ENCODE results near the gene KRT83. TPM values are rescaled to one million over a fixed set of nuclear protein-coding genes. Genes with fewer than 3 reads are reported as not detected.

KRT83 gene
- total and polyA plus RNA-seq, 4 experiments from 2014 or later, result not detected

DNA sequence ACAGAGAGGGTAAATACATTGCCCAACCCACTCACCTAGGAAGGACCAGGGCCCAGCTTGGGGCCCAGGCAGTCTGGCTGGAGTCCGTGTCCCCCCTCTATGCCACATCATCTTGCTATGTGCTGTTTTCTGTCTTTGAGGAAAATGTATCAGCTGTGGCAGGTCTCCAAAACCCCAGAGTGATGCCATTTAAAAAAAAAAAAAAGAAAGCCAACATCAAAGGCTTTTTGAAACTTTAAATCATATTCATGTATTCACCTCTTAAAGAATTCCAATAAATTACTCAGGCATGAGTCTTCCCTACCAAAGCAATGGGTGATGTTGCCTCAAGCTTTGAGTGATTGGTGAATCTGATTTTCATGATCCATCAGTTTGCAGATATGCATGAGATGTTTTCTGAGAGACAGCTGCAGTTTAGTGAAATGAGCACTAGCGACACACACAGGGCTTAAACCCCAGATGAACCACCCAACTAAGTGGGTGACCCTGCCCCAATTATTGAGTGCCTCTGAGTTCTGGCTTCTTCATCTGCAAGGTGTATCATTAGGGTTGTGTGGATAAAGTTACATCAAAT, 35.9 kb downstream of the KRT83 start:
- Mint-ChIP-seq H3K4me3 (no peak overlapping the region), H3K36me3 (no peaks in the 10 kb centered on the region), H3K9me3 (no peaks in the 10 kb centered on the region), H3K27ac (no peak overlapping the region), H3K4me1 (peaks cover 0 to 2% (median 0%) of the 10 kb centered on the region in 4 donors), H3K27me3 (peaks cover 2 to 10% of the 10 kb centered on the region in 2 donors)
- no peaks in the 10 kb centered on the region for H3K36me3 ChIP-seq (ENCODE audit: insufficient read depth, low read length)
- no peaks in the 10 kb centered on the region for H3K27me3 ChIP-seq (ENCODE audit: insufficient read depth, low read length)
- no peak overlapping the region for H3K4me3 ChIP-seq (ENCODE audit: low read length in 2 of 2)
- H3K4me1 ChIP-seq (ENCODE audit: insufficient read depth, low read length), result no peaks in the 10 kb centered on the region
- ChIA-PET POLR2A (ENCODE audit: partially characterized antibody) (no interaction called here), CTCF (ENCODE audit: partially characterized antibody) (interaction anchor here (0.7 to 1.5 kb wide), 3 partner anchors 10 to 42 kb away, joined by 3 to 5 read pairs (median 4); partner anchors contain the start of gene KRT86)
- no peaks in the 10 kb centered on the region for H3K9me3 ChIP-seq (ENCODE audit: control insufficient read depth in 1 of 2, low read length in 2 of 2)
- intact Hi-C loops (cut with micrococcal nuclease), result no loop called here
- H3K27ac ChIP-seq (ENCODE audit: low read depth, low read length), result no peak overlapping the region
- DNase-seq, result no peak

DNA sequence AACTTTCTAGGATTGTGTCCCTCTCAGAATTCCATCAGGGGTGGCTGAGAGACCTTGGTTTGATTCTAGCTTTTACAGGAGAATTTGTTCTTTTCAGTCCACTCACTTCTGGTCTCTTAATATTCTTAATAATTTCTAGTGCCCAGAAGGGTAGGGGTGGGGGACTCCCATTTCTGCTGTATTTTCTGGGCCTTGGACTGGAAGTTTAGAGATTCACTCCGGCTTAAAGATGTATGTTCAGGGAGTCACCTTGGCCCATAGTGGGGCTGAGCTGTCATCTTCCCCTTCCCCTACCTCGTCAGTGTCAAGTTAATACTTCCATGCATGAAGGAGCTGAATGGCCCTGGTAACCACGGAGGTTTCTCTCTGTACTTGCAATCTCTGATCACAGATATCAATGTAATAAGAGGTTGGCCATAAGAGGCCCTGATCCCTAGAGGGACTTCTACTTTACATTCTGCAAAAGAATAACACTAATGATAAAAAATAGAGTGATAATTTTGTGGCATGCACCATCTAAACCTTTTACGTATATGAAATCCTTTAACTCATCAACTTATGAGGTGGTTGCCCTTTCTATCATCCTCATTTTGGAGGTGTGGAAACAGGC, 36.5 kb downstream of the KRT83 start:
- no peaks in the 10 kb centered on the region for H3K9me3 ChIP-seq (ENCODE audit: control insufficient read depth in 1 of 2, low read length in 2 of 2)
- no peaks in the 10 kb centered on the region for H3K27me3 ChIP-seq (ENCODE audit: insufficient read depth, low read length)
- no peak for DNase-seq
- H3K27ac ChIP-seq (ENCODE audit: low read depth, low read length), result no peak overlapping the region
- ChIA-PET CTCF (ENCODE audit: partially characterized antibody) (interaction anchor here (0.6 to 1.5 kb wide), 5 partner anchors 10 to 43 kb away, joined by 3 to 5 read pairs (median 4); partner anchors contain the start of gene KRT86), POLR2A (ENCODE audit: partially characterized antibody) (no interaction called here)
- Mint-ChIP-seq H3K9me3 (no peaks in the 10 kb centered on the region), H3K36me3 (no peaks in the 10 kb centered on the region), H3K4me3 (no peak overlapping the region), H3K4me1 (peaks cover 0 to 2% (median 0%) of the 10 kb centered on the region in 4 donors), H3K27ac (no peak overlapping the region), H3K27me3 (peaks cover 2 to 10% of the 10 kb centered on the region in 2 donors)
- no peak overlapping the region for H3K4me3 ChIP-seq (ENCODE audit: low read length in 2 of 2)
- H3K36me3 ChIP-seq (ENCODE audit: insufficient read depth, low read length), result no peaks in the 10 kb centered on the region
- H3K4me1 ChIP-seq (ENCODE audit: insufficient read depth, low read length), result no peaks in the 10 kb centered on the region
- intact Hi-C loops (cut with micrococcal nuclease), result no loop called here

DNA sequence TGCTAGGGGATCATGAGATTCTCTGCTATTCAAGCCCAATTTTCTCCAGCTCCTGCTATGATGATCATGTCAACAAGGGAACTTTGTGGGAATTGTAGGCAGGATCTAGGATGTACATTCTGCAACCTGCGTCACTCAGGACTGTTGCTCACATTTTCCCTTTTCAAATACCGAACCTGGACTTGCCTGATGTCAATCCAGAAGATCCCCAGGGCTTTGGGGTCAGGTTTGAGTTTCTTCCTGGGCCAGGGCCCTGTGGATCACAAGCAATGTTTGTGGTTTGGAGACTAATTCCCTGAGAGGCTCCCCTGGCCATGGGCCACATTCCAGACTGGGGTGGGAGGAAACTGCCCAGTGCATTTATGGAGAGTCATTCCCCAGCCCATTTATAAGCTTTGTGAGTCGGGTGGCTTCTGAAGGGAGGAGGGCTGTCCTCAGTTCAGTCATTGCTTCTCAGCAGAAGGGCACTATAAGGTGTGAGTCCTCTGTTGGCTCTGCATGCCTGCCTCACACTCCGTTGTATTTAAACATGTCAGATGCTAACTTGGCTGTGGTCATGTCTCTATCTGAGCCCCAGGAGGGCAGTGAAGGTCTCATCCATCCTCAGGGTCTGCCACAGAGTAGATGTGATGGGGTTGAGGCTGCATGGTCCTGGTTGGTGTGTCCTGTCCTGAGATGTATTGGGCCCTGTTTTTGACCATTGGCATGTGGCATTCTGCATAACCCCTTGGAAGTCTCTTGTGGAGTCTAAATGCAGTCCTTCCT, 40.2 kb downstream of the KRT83 start:
- Mint-ChIP-seq H3K9me3 (no peaks in the 10 kb centered on the region), H3K4me1 (peaks cover 3 to 5% (median 3%) of the 10 kb centered on the region in 4 donors), H3K36me3 (no peaks in the 10 kb centered on the region), H3K27ac (no peak overlapping the region), H3K4me3 (no peak overlapping the region), H3K27me3 (peaks cover 8 to 15% of the 10 kb centered on the region in 2 donors)
- intact Hi-C loops (cut with micrococcal nuclease), result no loop called here
- no peaks in the 10 kb centered on the region for H3K27me3 ChIP-seq (ENCODE audit: insufficient read depth, low read length)
- no peak overlapping the region for H3K4me3 ChIP-seq (ENCODE audit: low read length in 2 of 2)
- no peak for DNase-seq
- POLR2A ChIA-PET (ENCODE audit: partially characterized antibody), result no interaction called here
- CTCF ChIA-PET (ENCODE audit: partially characterized antibody), result interaction anchor here (0.6 to 7.5 kb wide), 9 partner anchors 13 to 126 kb away, joined by 3 to 77 read pairs (median 20); no protein-coding TSS in a partner anchor
- no peaks in the 10 kb centered on the region for H3K4me1 ChIP-seq (ENCODE audit: insufficient read depth, low read length)
- H3K9me3 ChIP-seq (ENCODE audit: control insufficient read depth in 1 of 2, low read length in 2 of 2), result no peaks in the 10 kb centered on the region
- no peaks in the 10 kb centered on the region for H3K36me3 ChIP-seq (ENCODE audit: insufficient read depth, low read length)
- no peak overlapping the region for H3K27ac ChIP-seq (ENCODE audit: low read depth, low read length)

DNA sequence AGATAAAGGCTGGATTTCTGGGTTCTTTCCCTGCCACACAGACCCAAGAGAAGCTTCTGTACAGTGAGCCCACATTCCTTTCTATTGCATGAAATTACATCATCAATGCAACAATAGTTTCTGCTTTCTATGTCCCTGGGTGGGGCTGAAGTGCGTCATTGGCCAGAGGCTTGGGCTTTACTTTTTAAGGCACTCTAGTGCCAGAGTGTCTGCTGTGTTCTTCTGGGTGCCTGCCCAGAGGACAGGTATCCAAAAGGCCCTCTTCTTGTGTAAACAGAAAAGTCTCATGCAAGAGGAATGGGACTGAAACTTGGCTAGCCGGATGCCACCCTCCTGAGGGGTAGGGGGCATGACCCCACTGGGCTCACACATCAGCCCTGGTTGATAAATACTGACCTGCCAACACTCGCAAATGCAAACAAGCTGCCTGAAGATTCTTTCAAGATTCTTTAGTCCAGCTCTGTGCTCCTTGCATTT, 40.8 kb downstream of the KRT83 start:
- Mint-ChIP-seq H3K27me3 (peaks cover 8 to 13% of the 10 kb centered on the region in 2 donors), H3K36me3 (no peaks in the 10 kb centered on the region), H3K4me1 (peaks cover 3 to 5% (median 3%) of the 10 kb centered on the region in 4 donors), H3K27ac (no peak overlapping the region), H3K4me3 (no peak overlapping the region), H3K9me3 (no peaks in the 10 kb centered on the region)
- DNase-seq, result no peak
- no peaks in the 10 kb centered on the region for H3K36me3 ChIP-seq (ENCODE audit: insufficient read depth, low read length)
- intact Hi-C loops (cut with micrococcal nuclease), result no loop called here
- no peaks in the 10 kb centered on the region for H3K9me3 ChIP-seq (ENCODE audit: control insufficient read depth in 1 of 2, low read length in 2 of 2)
- H3K4me1 ChIP-seq (ENCODE audit: insufficient read depth, low read length), result no peaks in the 10 kb centered on the region
- ChIA-PET POLR2A (ENCODE audit: partially characterized antibody) (no interaction called here), CTCF (ENCODE audit: partially characterized antibody) (interaction anchor here (0.6 to 7.5 kb wide), 9 partner anchors 12 to 125 kb away, joined by 3 to 77 read pairs (median 20); no protein-coding TSS in a partner anchor)
- no peak overlapping the region for H3K4me3 ChIP-seq (ENCODE audit: low read length in 2 of 2)
- no peaks in the 10 kb centered on the region for H3K27me3 ChIP-seq (ENCODE audit: insufficient read depth, low read length)
- no peak overlapping the region for H3K27ac ChIP-seq (ENCODE audit: low read depth, low read length)

DNA sequence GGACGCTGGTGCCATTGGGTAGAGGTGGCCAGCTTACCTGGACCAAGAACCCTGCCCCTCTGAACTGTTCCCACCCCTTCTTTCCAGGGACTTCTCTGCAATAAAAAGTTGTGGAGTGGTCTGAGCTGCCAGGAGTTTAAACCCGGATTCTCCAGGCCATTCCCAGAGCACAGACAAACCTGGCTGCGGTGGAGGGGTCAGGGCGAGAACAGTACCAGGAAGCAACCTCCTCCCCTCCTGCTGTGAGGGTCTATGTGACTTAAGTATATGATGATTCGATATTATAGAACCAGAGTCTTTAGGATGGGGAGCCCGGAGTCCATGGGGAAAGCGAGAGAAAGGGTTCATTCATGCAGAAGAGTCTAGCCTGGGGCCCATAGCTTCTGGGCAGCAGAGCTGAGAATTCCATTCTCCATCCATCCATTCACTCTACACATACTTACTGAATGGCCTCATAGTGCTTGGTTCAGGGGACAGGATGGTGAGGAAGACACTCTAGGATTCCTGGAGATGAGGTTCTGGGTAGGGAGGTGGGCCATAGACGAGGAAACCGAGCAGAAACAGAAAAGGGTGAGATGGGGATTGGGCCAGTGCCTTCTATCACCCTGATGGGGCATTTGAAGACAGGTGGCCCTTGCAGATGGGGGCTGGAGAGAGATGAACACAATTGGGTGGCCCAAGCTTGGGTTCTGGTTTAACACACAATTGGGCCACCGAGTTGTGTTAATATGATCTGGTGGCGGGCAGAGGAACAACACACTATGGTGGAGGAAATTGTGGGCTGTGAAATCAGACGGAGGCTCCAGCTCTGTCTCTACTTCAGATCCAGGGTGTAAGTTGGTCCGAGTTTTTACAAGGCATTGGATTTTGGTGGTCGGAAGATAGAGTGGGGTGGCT, 41.5 kb downstream of the KRT83 start:
- Mint-ChIP-seq H3K27ac (no peak overlapping the region), H3K4me3 (peak overlapping the region in 1 of 8 donors; percentile 17), H3K36me3 (no peaks in the 10 kb centered on the region), H3K4me1 (peaks cover 3 to 5% (median 3%) of the 10 kb centered on the region in 4 donors), H3K27me3 (peaks cover 8 to 13% of the 10 kb centered on the region in 2 donors), H3K9me3 (no peaks in the 10 kb centered on the region)
- intact Hi-C loops (cut with micrococcal nuclease), result loop anchor here (2.0 to 5.0 kb wide), 2 partner anchors 48 to 123 kb away; no protein-coding TSS in a partner anchor
- H3K4me1 ChIP-seq (ENCODE audit: insufficient read depth, low read length), result no peaks in the 10 kb centered on the region
- H3K27ac ChIP-seq (ENCODE audit: low read depth, low read length), result no peak overlapping the region
- no peak overlapping the region for H3K4me3 ChIP-seq (ENCODE audit: low read length in 2 of 2)
- DNase-seq, result no peak
- no peaks in the 10 kb centered on the region for H3K36me3 ChIP-seq (ENCODE audit: insufficient read depth, low read length)
- ChIA-PET POLR2A (ENCODE audit: partially characterized antibody) (no interaction called here), CTCF (ENCODE audit: partially characterized antibody) (interaction anchor here (0.6 to 7.5 kb wide), 32 partner anchors 12 to 137 kb away, joined by 3 to 77 read pairs (median 4); partner anchors contain the start of genes KRT80 and KRT83)
- H3K27me3 ChIP-seq (ENCODE audit: insufficient read depth, low read length), result no peaks in the 10 kb centered on the region
- no peaks in the 10 kb centered on the region for H3K9me3 ChIP-seq (ENCODE audit: control insufficient read depth in 1 of 2, low read length in 2 of 2)

DNA sequence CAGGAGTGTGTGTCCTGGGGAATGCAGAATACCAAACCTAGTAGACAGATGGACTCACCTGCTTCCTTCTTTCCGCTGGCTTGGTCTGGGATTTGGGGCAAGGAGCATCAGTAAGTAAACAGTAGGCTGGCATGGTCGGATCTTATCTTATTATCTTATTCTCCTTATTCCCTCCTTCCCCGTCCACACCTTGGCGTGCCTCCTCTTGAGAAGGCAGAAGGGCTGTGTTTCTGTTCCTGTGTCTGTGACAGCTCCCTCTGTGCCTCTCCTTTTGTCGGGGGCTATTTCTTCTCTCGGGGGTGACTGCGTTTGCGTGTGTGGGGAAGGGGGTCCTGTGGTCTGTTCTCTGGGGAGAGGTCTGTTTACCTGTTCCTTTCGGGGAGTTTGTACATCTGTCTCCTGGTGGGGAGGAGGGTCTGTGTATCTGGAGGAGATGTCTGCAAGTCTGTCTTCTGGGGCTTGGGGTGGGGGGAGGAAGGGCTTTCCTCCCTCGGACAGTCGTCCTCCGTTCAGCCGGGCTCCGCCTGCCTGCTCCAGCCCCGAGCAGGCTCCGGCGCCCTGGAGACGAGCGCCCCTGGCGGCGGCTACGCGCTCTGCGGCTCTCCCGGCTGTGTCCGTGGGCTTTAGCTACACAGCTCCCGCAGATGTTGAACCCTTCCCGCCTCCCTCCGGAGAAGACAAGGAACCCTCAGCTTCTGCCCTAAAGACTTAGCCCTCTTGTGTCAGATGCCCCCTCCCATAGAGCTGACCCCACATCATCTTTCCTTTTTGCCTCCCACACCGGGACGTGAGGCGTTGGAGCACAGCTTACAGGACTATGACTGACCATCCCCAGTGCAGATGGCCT, 42.4 kb downstream of the KRT83 start:
- H3K36me3 Mint-ChIP-seq, result no peaks in the 10 kb centered on the region
- peak; percentile 44 to 60 (median 55) for DNase-seq
- peaks cover 8 to 13% of the 10 kb centered on the region in 2 donors for H3K27me3 Mint-ChIP-seq
- intact Hi-C loops (cut with micrococcal nuclease), result loop anchor here (2.0 to 5.0 kb wide), 2 partner anchors 49 to 122 kb away; no protein-coding TSS in a partner anchor
- no peaks in the 10 kb centered on the region for H3K9me3 Mint-ChIP-seq
- ChIA-PET CTCF (ENCODE audit: partially characterized antibody) (interaction anchor here (0.6 to 7.5 kb wide), 35 partner anchors 8 to 136 kb away, joined by 3 to 77 read pairs (median 4); partner anchors contain the start of genes KRT80 and KRT83), POLR2A (ENCODE audit: partially characterized antibody) (no interaction called here)
- H3K27ac ChIP-seq (ENCODE audit: low read depth, low read length), result no peak overlapping the region
- peak overlapping the region in 5 of 8 donors; percentile 6 to 55 (median 44) for H3K4me3 Mint-ChIP-seq
- H3K27me3 ChIP-seq (ENCODE audit: insufficient read depth, low read length), result no peaks in the 10 kb centered on the region
- no peak overlapping the region for H3K27ac Mint-ChIP-seq
- H3K4me1 Mint-ChIP-seq, result peaks cover 3 to 5% (median 3%) of the 10 kb centered on the region in 4 donors
- no peaks in the 10 kb centered on the region for H3K36me3 ChIP-seq (ENCODE audit: insufficient read depth, low read length)
- no peaks in the 10 kb centered on the region for H3K4me1 ChIP-seq (ENCODE audit: insufficient read depth, low read length)
- H3K4me3 ChIP-seq (ENCODE audit: low read length in 2 of 2), result no peak overlapping the region
- H3K9me3 ChIP-seq (ENCODE audit: control insufficient read depth in 1 of 2, low read length in 2 of 2), result no peaks in the 10 kb centered on the region

Measured in CD4-positive, alpha-beta memory T cell (primary cell).